ENCODE measurements around the gene APBA2.

Gene APBA2

DNA sequence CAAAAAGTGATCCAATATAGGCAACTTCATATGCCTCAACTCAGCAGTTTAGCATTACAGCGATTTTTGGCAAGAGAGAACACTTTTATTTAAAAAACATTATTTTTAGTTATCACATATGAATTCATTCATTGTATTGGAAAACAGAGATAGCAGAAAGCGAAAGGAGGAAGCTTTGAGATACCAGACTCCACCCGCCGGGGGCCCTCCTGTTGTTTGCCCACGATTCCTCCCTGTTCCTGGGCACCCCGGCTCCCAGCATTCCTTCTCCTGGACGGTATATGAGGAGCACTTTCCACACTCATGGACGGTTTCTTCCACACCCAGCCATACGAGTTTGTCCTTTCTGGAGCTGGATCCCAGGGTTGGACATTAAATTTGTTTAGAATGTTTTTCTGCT lies 18.2 kb downstream of the APBA2 start:
- Histone ChIP-seq H3K4me1 (ENCODE audit: control insufficient read depth, insufficient read depth, low read length) (no peaks in the 10 kb centered on the region), H3K9me3 (ENCODE audit: control insufficient read depth, insufficient read depth, low read length) (no peaks in the 10 kb centered on the region), H3K27ac (ENCODE audit: low read length) (no peak overlapping the region), H3K36me3 (ENCODE audit: control insufficient read depth, insufficient read depth, low read length) (no peaks in the 10 kb centered on the region), H3K27me3 (ENCODE audit: control insufficient read depth, insufficient read depth, low read length) (no peaks in the 10 kb centered on the region), H3K4me3 (ENCODE audit: low read length) (no peak overlapping the region)
- no peak for DNase-seq (ENCODE audit: low read depth, low spot score)
- WGBS (ENCODE audit: insufficient coverage, insufficient read length), result no CpG with 5 or more reads among the region's 9 CpGs

DNA sequence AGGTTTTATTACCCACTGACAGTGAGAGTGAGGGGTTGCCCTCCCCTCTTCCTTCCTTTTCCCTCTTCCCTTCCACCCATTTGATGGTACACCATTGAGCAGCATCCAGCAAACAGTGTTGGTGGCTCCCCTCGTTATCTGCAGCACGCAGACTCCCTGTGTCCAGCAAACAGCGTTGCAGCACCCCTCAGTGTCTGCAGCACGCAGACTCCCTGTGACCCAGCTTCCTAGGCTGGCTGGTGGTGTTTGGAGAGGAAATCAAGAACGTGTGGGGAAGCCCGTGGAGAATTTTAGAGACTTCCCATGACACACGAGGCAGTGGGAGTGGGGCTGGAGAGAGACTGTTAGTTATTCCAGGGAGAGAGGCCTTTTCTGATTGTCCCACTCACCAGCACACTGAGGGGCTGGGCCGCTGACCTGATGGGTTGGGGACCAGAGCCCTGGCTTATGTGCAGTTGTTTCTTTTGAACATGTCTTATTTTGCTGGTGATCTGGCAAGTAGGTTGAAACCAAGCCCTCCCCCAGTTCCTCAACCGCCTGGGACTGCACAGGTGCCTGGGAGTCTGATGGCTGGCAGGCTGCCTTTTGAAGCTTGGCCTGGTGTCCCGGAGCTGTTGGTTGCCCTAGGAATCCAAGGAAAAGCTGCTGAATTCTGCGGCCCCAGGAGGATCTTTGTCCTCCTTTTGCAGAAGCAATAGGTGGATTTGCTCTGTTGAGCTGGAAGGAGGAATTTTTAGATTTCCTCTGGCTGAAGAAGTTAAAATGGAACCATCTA lies 19.0 kb downstream of the APBA2 start:
- Histone ChIP-seq H3K36me3 (ENCODE audit: control insufficient read depth, insufficient read depth, low read length) (no peaks in the 10 kb centered on the region), H3K27ac (ENCODE audit: low read length) (no peak overlapping the region), H3K4me1 (ENCODE audit: control insufficient read depth, insufficient read depth, low read length) (no peaks in the 10 kb centered on the region), H3K4me3 (ENCODE audit: low read length) (no peak overlapping the region), H3K27me3 (ENCODE audit: control insufficient read depth, insufficient read depth, low read length) (no peaks in the 10 kb centered on the region), H3K9me3 (ENCODE audit: control insufficient read depth, insufficient read depth, low read length) (no peaks in the 10 kb centered on the region)
- no peak for DNase-seq (ENCODE audit: low read depth, low spot score)
- WGBS (ENCODE audit: insufficient coverage, insufficient read length), result no CpG with 5 or more reads among the region's 11 CpGs

DNA sequence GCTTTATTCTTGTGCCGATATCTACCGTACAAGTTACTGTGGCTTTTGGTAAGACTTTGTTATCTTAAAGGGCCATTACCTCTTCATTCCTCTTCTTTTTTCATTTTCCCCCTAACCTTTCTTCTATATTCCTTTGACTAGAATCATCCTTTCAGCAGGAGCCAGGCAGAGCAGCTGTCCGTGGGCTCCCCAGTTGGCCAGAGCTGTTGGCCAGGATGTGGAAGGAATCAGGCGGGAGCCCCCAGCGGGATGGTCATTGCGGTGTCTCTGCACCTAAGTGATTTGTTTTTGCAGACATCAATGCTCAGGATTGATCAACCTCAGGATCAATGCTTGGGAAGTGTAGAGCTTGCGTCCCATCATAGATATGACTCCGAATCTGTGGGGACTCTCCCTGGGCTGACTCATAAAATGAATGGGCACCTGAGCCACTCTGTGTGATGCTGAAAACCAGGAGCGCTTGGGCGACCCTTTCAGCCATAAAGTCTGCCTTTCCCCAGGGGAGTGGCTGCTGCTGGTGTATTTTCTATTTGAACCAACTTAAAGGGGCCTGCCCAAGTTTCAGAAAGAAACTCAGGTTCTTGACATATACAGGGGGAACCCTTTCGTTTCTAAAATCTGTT lies 21.7 kb downstream of the APBA2 start:
- no peak for DNase-seq (ENCODE audit: low read depth, low spot score)
- WGBS (ENCODE audit: insufficient coverage, insufficient read length), result no CpG with 5 or more reads among the region's 11 CpGs
- no peak overlapping the region for H3K27ac ChIP-seq (ENCODE audit: low read length)
- H3K4me3 ChIP-seq (ENCODE audit: low read length), result no peak overlapping the region
- H3K36me3 ChIP-seq (ENCODE audit: control insufficient read depth, insufficient read depth, low read length), result no peaks in the 10 kb centered on the region
- no peaks in the 10 kb centered on the region for H3K27me3 ChIP-seq (ENCODE audit: control insufficient read depth, insufficient read depth, low read length)
- peaks cover 2% of the 10 kb centered on the region for H3K4me1 ChIP-seq (ENCODE audit: control insufficient read depth, insufficient read depth, low read length)
- H3K9me3 ChIP-seq (ENCODE audit: control insufficient read depth, insufficient read depth, low read length), result no peaks in the 10 kb centered on the region

DNA sequence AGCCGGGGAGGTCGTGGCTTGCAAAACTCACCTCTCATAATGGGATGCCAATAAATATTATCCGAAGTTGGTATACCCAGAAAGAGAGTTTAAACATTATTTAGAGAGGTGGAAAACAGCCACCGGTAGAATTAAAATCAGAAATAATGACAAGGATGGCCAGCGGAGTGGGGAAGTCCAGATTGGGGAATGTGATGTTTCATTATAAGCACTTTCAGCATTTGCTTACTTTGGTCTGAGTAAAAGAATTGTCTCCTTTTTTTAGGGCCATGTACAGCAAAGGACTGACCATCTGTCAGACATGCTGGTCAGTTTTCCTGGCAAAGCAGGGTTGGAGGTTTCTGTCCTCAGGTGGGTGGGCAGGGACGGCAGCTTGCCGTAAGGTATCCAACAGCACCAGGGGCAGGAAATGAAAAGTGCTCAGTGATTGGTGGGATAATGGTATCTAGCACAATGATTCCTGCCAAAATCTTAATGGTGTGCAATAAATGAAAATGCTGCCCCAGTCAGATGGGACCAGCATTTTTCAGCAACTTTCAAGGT lies 24.3 kb downstream of the APBA2 start:
- Histone ChIP-seq H3K4me1 (ENCODE audit: control insufficient read depth, insufficient read depth, low read length) (peaks cover 2% of the 10 kb centered on the region), H3K9me3 (ENCODE audit: control insufficient read depth, insufficient read depth, low read length) (no peaks in the 10 kb centered on the region), H3K4me3 (ENCODE audit: low read length) (no peak overlapping the region), H3K27ac (ENCODE audit: low read length) (no peak overlapping the region), H3K36me3 (ENCODE audit: control insufficient read depth, insufficient read depth, low read length) (no peaks in the 10 kb centered on the region), H3K27me3 (ENCODE audit: control insufficient read depth, insufficient read depth, low read length) (no peaks in the 10 kb centered on the region)
- no CpG with 5 or more reads among the region's 7 CpGs for WGBS (ENCODE audit: insufficient coverage, insufficient read length)
- no peak for DNase-seq (ENCODE audit: low read depth, low spot score)

DNA sequence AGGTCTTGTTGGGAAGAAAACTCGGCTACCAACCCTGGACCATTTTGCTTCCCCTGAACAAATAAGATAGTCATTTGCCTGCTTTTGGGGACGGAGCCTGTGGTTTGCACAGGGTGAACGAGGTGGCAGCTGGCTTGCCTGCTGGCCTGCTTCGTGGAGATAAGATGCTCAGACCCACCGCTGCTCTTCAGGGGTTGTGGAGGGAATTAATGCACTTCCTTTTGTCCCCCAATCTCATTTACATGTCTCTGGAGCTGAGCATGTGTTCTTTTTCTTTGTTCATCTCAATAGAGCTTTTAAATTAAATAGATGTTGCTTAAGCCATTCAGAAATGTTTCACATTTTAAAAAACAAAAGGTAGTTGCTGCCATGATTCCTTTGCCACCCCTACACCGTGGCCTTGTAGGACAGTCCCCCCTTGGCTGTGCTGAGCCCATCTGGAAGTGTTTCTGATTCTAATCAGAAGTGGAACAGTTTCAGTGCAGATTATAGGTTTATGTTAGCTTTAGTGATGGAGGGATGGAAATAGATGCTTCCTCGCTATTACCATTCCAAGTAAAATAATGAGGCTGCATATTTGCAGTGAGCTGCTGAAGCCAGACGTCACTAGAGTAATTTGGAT lies 25.6 kb downstream of the APBA2 start:
- no peaks in the 10 kb centered on the region for H3K9me3 ChIP-seq (ENCODE audit: control insufficient read depth, insufficient read depth, low read length)
- no peaks in the 10 kb centered on the region for H3K27me3 ChIP-seq (ENCODE audit: control insufficient read depth, insufficient read depth, low read length)
- no peaks in the 10 kb centered on the region for H3K36me3 ChIP-seq (ENCODE audit: control insufficient read depth, insufficient read depth, low read length)
- peaks cover 2% of the 10 kb centered on the region for H3K4me1 ChIP-seq (ENCODE audit: control insufficient read depth, insufficient read depth, low read length)
- no peak overlapping the region for H3K4me3 ChIP-seq (ENCODE audit: low read length)
- no CpG with 5 or more reads among the region's 8 CpGs for WGBS (ENCODE audit: insufficient coverage, insufficient read length)
- no peak overlapping the region for H3K27ac ChIP-seq (ENCODE audit: low read length)
- DNase-seq (ENCODE audit: low read depth, low spot score), result no peak

DNA sequence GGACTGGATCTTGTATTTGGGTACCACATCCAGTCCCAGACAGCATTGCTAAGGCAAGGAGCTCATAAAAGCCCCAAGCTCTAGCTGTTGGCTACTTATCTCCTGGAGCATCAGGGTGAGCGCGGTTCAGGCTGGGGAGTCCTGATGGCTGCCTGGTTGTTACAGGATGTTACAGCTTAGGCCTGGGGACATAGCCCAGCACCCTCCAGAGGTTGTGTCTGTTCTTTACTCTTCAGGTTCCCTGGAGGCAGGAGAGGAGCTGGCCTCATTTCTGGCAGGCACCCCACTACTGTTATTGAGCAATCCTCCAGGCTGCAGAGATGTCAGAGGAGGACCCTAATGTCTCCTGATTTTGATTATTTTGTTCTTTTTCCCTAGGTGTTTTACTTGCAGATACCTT lies 26.6 kb downstream of the APBA2 start:
- Histone ChIP-seq H3K27ac (ENCODE audit: low read length) (no peak overlapping the region), H3K4me1 (ENCODE audit: control insufficient read depth, insufficient read depth, low read length) (peaks cover 2% of the 10 kb centered on the region), H3K27me3 (ENCODE audit: control insufficient read depth, insufficient read depth, low read length) (no peaks in the 10 kb centered on the region), H3K9me3 (ENCODE audit: control insufficient read depth, insufficient read depth, low read length) (no peaks in the 10 kb centered on the region), H3K4me3 (ENCODE audit: low read length) (no peak overlapping the region), H3K36me3 (ENCODE audit: control insufficient read depth, insufficient read depth, low read length) (no peaks in the 10 kb centered on the region)
- DNase-seq (ENCODE audit: low read depth, low spot score), result no peak
- WGBS (ENCODE audit: insufficient coverage, insufficient read length), result no CpG with 5 or more reads among the region's 2 CpGs

DNA sequence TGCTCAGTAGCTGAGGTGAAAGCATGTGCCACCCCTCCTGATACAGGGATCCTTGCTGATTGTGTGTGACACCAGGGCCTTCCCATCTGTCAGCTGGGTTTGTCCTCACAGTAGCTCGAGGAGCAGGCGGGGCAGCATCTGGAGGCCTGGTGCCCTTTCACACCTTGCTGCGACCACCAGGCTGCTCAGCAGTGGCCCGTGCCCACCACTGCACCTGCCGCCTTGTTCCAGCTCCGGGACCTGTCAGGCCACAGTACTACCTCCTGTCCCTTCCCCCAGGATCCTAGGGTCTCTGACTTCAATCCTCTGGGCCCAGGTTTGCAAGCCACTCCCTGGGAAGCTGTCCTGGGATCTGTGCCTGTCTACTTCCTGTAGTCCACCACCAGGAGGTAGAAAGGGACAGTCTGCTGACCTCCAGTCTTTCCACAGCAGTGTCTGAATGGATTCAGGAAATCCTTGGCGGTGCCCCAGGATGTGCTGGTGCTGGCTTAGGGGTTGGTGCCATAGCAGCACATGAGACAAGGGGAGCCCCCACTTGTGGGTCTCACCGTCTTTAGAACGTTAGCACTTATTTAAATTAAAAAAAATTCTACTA lies 27.5 kb downstream of the APBA2 start:
- Histone ChIP-seq H3K4me1 (ENCODE audit: control insufficient read depth, insufficient read depth, low read length) (peaks cover 7% of the 10 kb centered on the region), H3K27me3 (ENCODE audit: control insufficient read depth, insufficient read depth, low read length) (no peaks in the 10 kb centered on the region), H3K9me3 (ENCODE audit: control insufficient read depth, insufficient read depth, low read length) (no peaks in the 10 kb centered on the region), H3K4me3 (ENCODE audit: low read length) (no peak overlapping the region), H3K36me3 (ENCODE audit: control insufficient read depth, insufficient read depth, low read length) (no peaks in the 10 kb centered on the region), H3K27ac (ENCODE audit: low read length) (no peak overlapping the region)
- WGBS (ENCODE audit: insufficient coverage, insufficient read length), result no CpG with 5 or more reads among the region's 9 CpGs
- no peak for DNase-seq (ENCODE audit: low read depth, low spot score)

DNA sequence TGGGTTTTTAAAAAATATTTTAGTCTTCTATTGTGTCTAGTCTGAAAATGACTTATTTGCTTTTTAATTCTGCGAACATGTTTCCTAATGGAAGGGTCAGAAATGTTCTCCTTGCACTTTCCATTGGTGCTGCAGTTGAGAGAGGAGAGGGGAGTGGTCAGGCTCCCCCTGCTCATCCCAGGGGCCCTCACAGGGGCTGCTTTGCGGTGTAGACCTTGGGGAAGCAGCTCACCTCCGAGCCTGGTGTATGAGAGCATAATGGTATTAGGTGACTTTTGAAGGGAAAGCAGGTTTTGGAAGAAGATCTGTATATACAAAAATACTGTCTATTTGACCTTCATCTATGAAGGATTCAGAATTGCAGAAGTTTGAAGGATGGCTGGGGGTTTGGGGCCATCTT lies 28.3 kb downstream of the APBA2 start:
- H3K9me3 ChIP-seq (ENCODE audit: control insufficient read depth, insufficient read depth, low read length), result no peaks in the 10 kb centered on the region
- H3K36me3 ChIP-seq (ENCODE audit: control insufficient read depth, insufficient read depth, low read length), result no peaks in the 10 kb centered on the region
- H3K27me3 ChIP-seq (ENCODE audit: control insufficient read depth, insufficient read depth, low read length), result no peaks in the 10 kb centered on the region
- WGBS (ENCODE audit: insufficient coverage, insufficient read length), result no CpG with 5 or more reads among the region's 3 CpGs
- no peak for DNase-seq (ENCODE audit: low read depth, low spot score)
- H3K4me1 ChIP-seq (ENCODE audit: control insufficient read depth, insufficient read depth, low read length), result peaks cover 7% of the 10 kb centered on the region
- no peak overlapping the region for H3K27ac ChIP-seq (ENCODE audit: low read length)
- no peak overlapping the region for H3K4me3 ChIP-seq (ENCODE audit: low read length)

DNA sequence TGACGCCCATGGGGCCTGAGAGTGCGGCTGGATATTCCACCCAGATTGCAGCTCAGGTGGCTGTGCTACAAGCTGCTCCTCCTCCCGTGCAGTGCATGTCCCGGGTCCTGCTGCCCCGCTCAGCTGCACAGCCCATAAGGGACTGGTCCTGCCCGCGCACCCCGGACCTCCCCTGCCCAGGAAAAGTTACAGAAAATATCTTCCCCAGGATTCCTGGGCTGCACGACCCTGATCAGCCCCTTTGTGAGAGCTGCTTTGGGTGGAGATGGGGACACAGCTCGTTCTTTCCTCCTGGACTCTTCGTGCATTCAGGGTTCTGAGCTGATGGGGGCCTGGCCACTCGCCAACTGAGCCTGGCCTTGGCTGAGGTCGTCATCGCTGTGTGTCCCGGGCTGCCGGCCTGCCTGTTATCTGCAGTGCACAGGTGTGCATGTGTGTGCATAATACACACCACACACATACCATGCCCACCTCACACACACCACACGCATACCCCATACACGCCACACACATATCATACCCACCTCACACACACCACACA lies 28.8 kb downstream of the APBA2 start:
- Histone ChIP-seq H3K27ac (ENCODE audit: low read length) (no peak overlapping the region), H3K27me3 (ENCODE audit: control insufficient read depth, insufficient read depth, low read length) (no peaks in the 10 kb centered on the region), H3K36me3 (ENCODE audit: control insufficient read depth, insufficient read depth, low read length) (no peaks in the 10 kb centered on the region), H3K9me3 (ENCODE audit: control insufficient read depth, insufficient read depth, low read length) (no peaks in the 10 kb centered on the region), H3K4me3 (ENCODE audit: low read length) (no peak overlapping the region), H3K4me1 (ENCODE audit: control insufficient read depth, insufficient read depth, low read length) (peaks cover 7% of the 10 kb centered on the region)
- no peak for DNase-seq (ENCODE audit: low read depth, low spot score)
- WGBS (ENCODE audit: insufficient coverage, insufficient read length), result 100% methylated on average over 2 of the region's 18 CpGs

All from iPS DF 6.9 (cell line).